ENCODE data around the gene SFSWAP. TPM values are rescaled to one million over a fixed set of nuclear protein-coding genes. Genes with fewer than 3 reads are reported as not detected.

SFSWAP gene
- total RNA-seq, 4 donors from 2014 or later: 49.8 to 88.8 (median 71.3) TPM

- TF ChIP-seq CTCF (IDR thresholded peaks at IDR 0.05) (no peak), EP300 (IDR thresholded peaks at IDR 0.05) (no peak), POLR2A (IDR thresholded peaks at IDR 0.05) (no peak)
- WGBS, 2 donors: 57 to 73% methylated on average over 5 of the region's 5 CpGs
- no peak overlapping the region for H3K27ac ChIP-seq
- H3K4me3 ChIP-seq: no peak overlapping the region
- no peak for DNase-seq (ENCODE audit: low spot score in 2 of 2)
- no peaks in the 10 kb centered on the region for H3K27me3 ChIP-seq
- no peaks in the 10 kb centered on the region for H3K4me1 ChIP-seq
- no peaks in the 10 kb centered on the region for H3K36me3 ChIP-seq
- H3K9me3 ChIP-seq: peaks cover 0 to 21% (median 1%) of the 10 kb centered on the region in 4 donors
Measured at GRCh38 chr12:131699434-131699833, 11.5 kb upstream of the SFSWAP start.

- no peaks in the 10 kb centered on the region for H3K27me3 ChIP-seq
- H3K27ac ChIP-seq: no peak overlapping the region
- TF ChIP-seq EP300 (IDR thresholded peaks at IDR 0.05) (no peak), POLR2A (IDR thresholded peaks at IDR 0.05) (no peak), CTCF (IDR thresholded peaks at IDR 0.05) (no peak)
- 81 to 86% methylated on average over 6 to 8 of the region's 8 CpGs for WGBS, 2 donors
- no peak for DNase-seq (ENCODE audit: low spot score in 2 of 2)
- no peak overlapping the region for H3K4me3 ChIP-seq
- H3K9me3 ChIP-seq: peaks cover 0 to 30% (median 5%) of the 10 kb centered on the region in 4 donors
- no peaks in the 10 kb centered on the region for H3K4me1 ChIP-seq
- H3K36me3 ChIP-seq: no peaks in the 10 kb centered on the region
Measured at GRCh38 chr12:131700271-131700670, 10.6 kb upstream of the SFSWAP start.

- no peak overlapping the region for H3K27ac ChIP-seq
Measured at GRCh38 chr12:131701705-131702572, 9.0 kb upstream of the SFSWAP start.

DNA sequence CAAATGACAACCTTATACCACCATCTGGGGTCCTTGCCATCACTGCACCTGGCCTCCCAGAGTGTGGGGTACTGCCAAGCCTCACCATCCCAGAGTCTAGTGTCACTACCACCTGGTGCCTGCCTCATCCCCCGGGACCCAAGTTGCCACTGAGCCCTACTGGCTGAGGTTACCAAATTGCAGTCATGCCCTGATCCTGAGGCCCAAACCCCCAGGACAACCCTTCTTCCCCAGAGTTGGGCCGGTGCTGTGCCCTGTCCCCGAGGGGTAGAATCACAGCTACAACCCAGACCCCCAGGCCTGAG is 8.4 kb upstream of the SFSWAP start:
- Histone ChIP-seq H3K4me1 (no peaks in the 10 kb centered on the region), H3K9me3 (peaks cover 0 to 34% (median 6%) of the 10 kb centered on the region in 4 donors), H3K4me3 (no peak overlapping the region), H3K27ac (no peak overlapping the region), H3K27me3 (no peaks in the 10 kb centered on the region), H3K36me3 (no peaks in the 10 kb centered on the region)
- WGBS, 2 donors: 94 to 100% methylated on average over 3 of the region's 3 CpGs
- TF ChIP-seq CTCF (IDR thresholded peaks at IDR 0.05): no peak
- TF ChIP-seq POLR2A (IDR thresholded peaks at IDR 0.05): no peak
- TF ChIP-seq EP300 (IDR thresholded peaks at IDR 0.05): no peak
- DNase-seq (ENCODE audit: low spot score in 2 of 2): no peak

More at GRCh38 chr12:131701705-131702572, 9.0 kb upstream of the SFSWAP start:
- Histone ChIP-seq H3K27me3 (no peaks in the 10 kb centered on the region), H3K4me1 (no peaks in the 10 kb centered on the region), H3K4me3 (no peak overlapping the region), H3K9me3 (peaks cover 0 to 34% (median 6%) of the 10 kb centered on the region in 4 donors), H3K36me3 (no peaks in the 10 kb centered on the region)
- WGBS, 2 donors: 77 to 95% methylated on average over 6 to 8 of the region's 14 CpGs
- no peak for DNase-seq (ENCODE audit: low spot score in 2 of 2)
- TF ChIP-seq POLR2A (IDR thresholded peaks at IDR 0.05): no peak
- no peak for TF ChIP-seq CTCF (IDR thresholded peaks at IDR 0.05)
- TF ChIP-seq EP300 (IDR thresholded peaks at IDR 0.05): no peak

DNA sequence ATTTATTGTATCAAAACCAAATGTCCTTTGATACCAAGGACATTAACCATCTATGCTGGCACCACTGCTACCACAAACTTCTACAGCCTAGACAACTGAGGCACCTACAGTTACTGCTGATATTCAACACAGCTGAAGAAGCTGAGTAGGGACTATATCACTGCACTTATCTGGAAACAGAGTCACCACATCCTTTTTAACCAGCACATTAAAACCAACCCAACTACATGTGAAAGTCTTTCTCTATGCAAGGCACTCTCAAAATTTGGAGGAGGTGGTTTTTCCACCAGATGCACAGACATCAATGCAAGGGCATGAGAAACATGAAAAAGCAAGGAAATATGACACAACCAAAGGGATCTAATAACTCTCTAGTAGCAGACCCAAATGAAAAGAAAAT is 7.7 kb upstream of the SFSWAP start:
- Histone ChIP-seq H3K9me3 (peaks cover 0 to 34% (median 6%) of the 10 kb centered on the region in 4 donors), H3K4me3 (no peak overlapping the region), H3K4me1 (no peaks in the 10 kb centered on the region), H3K27me3 (no peaks in the 10 kb centered on the region), H3K36me3 (no peaks in the 10 kb centered on the region), H3K27ac (no peak overlapping the region)
- no peak for DNase-seq (ENCODE audit: low spot score in 2 of 2)
- TF ChIP-seq EP300 (IDR thresholded peaks at IDR 0.05) (no peak), POLR2A (IDR thresholded peaks at IDR 0.05) (no peak), CTCF (IDR thresholded peaks at IDR 0.05) (no peak)

Data from tibial nerve (tissue), 4 donors.